ENCODE results near the gene GNAT2. TPM values are rescaled to one million over a fixed set of nuclear protein-coding genes. Genes with fewer than 3 reads are reported as not detected.

Gene GNAT2
- total RNA-seq, 1 experiment from 2014 or later = 0.20 TPM

- Histone ChIP-seq H4K8ac (replicated peaks; ENCODE audit: insufficient read length, low read depth, low read length) (no peak overlapping the region), H2BK20ac (ENCODE audit: low read depth, low read length, poor library complexity, severe bottlenecking) (no peak overlapping the region), H3K79me1 (ENCODE audit: insufficient read depth, low read depth, low read length, poor library complexity, severe bottlenecking) (no peaks in the 10 kb centered on the region), H2BK5ac (ENCODE audit: insufficient read length, low read length) (no peak overlapping the region), H4K91ac (ENCODE audit: insufficient read length, low read depth, low read length) (no peak overlapping the region), H4K20me1 (ENCODE audit: control insufficient read depth, insufficient read depth, insufficient read length) (no peaks in the 10 kb centered on the region), H2BK12ac (ENCODE audit: insufficient read length, low read depth, low read length) (no peak overlapping the region), H3K4ac (ENCODE audit: low read depth, low read length) (no peak overlapping the region), H2AK5ac (ENCODE audit: insufficient read length, low read length) (no peak overlapping the region), H3K18ac (ENCODE audit: insufficient read length, low read depth, low read length) (no peak overlapping the region), H2AFZ (ENCODE audit: low read length) (no peak overlapping the region), H3K4me2 (ENCODE audit: insufficient read depth, insufficient read length, low read length) (no peak overlapping the region), H3K9me3 (ENCODE audit: control insufficient read depth, low read depth, low read length) (no peaks in the 10 kb centered on the region), H3K27ac (ENCODE audit: insufficient read length, low read depth, low read length) (no peak overlapping the region), H3T11ph (ENCODE audit: low read length) (no peak overlapping the region), H3K4me1 (ENCODE audit: insufficient read depth, low read length) (no peaks in the 10 kb centered on the region), H3K23ac (ENCODE audit: insufficient read length, low read depth, low read length) (no peak overlapping the region), H2BK120ac (ENCODE audit: low read depth, low read length, poor library complexity, severe bottlenecking) (no peak overlapping the region), H4K5ac (ENCODE audit: insufficient read length, low read depth, low read length) (no peak overlapping the region), H3K9ac (ENCODE audit: extremely low read depth, insufficient read length, low read length) (no peak overlapping the region), H3K27me3 (ENCODE audit: insufficient read depth, low read length) (no peaks in the 10 kb centered on the region), H3K56ac (ENCODE audit: insufficient read length, low read depth, low read length) (no peak overlapping the region), H3K23me2 (ENCODE audit: insufficient read length, low read depth, low read length, poor library complexity, severe bottlenecking) (peaks cover 4% of the 10 kb centered on the region), H3K14ac (ENCODE audit: insufficient read depth, low read length) (no peak overlapping the region), H2BK15ac (ENCODE audit: low read depth, low read length) (no peak overlapping the region), H3K79me2 (ENCODE audit: insufficient read depth, low read length) (no peaks in the 10 kb centered on the region)
- Mint-ChIP-seq H3K36me3 (ENCODE audit: insufficient read depth in 1 of 3, low read depth in 3 of 3) (no peaks in the 10 kb centered on the region), H3K27ac (no peak overlapping the region), H3K9me3 (no peaks in the 10 kb centered on the region), H3K4me3 (no peak overlapping the region), H3K27me3 (ENCODE audit: low read depth) (peaks cover 24% of the 10 kb centered on the region), H3K4me1 (peaks cover 5 to 14% of the 10 kb centered on the region in 2 experiments; a peak in 3 of 4 replicates)
- no CpG with 5 or more reads among the region's 7 CpGs for WGBS (ENCODE audit: extremely low coverage, insufficient read length, low lambda C conversion rate)
- DNase-seq = no peak
- TF ChIP-seq CTCF (conservative IDR thresholded peaks at IDR 0.05) = no peak
These were observed 38.6 kb upstream of the GNAT2 start for GRCh38 chr1:109657970-109658369.
